ENCODE results near the gene GBGT1.

GBGT1 gene

DNA sequence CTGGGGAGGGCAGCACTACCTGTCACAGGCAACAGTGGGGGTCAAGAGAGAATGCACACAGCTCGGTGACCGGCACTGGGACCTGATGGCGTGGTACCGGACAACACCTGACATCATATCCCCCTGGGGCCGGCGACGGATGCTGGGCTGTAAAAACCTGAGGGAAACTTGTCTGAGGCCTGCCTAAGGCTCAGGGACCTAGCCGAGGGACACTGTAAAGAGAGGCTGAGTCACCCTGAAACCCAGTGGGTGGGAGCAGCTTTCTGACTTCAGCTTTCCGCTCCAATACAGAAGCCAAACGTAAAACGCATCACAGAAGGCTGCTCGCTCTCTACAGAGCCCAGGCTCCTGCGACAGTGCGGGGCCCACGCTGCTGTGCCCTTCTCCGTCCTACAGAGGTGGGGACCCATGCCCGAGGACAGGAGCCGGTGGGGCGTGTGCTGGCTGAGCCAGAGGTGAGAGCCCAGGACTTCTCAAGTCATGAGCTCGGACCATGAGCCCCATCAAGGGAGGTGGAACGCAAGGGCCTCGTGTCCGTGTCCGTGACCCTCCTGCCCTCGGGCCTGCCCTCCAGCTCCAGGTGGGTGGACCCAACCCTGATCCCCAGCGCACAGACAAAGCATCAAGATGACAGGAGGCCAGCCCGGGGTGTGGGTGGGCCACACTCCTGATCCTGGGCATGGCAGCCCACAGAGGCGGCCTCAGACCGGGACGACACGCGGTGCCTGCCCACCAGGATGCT lies 47.9 kb downstream of the GBGT1 start:
- H3K36me3 ChIP-seq (ENCODE audit: control insufficient read depth in 2 of 2, insufficient read depth in 2 of 2, low read length in 2 of 2): peaks cover 4 to 7% of the 10 kb centered on the region in 2 donors
- H3K27ac ChIP-seq (ENCODE audit: low read depth in 2 of 2, low read length in 2 of 2): peak overlapping the region; percentile 44 to 72
- no peaks in the 10 kb centered on the region for H3K9me3 ChIP-seq (ENCODE audit: control insufficient read depth in 2 of 2, low read length in 2 of 2)
- peak overlapping the region; percentile 9 to 13 for H3K9ac ChIP-seq (ENCODE audit: low read depth in 1 of 2, low read length in 2 of 2)
- H3K27me3 ChIP-seq (ENCODE audit: control insufficient read depth in 2 of 2, insufficient read depth in 2 of 2, low read length in 2 of 2): no peaks in the 10 kb centered on the region
- H3K4me1 ChIP-seq (ENCODE audit: control insufficient read depth in 2 of 2, insufficient read depth in 2 of 2, low read length in 2 of 2): peaks cover 61 to 72% of the 10 kb centered on the region in 2 donors
- H3K4me3 ChIP-seq (ENCODE audit: low read length in 2 of 2): no peak overlapping the region

DNA sequence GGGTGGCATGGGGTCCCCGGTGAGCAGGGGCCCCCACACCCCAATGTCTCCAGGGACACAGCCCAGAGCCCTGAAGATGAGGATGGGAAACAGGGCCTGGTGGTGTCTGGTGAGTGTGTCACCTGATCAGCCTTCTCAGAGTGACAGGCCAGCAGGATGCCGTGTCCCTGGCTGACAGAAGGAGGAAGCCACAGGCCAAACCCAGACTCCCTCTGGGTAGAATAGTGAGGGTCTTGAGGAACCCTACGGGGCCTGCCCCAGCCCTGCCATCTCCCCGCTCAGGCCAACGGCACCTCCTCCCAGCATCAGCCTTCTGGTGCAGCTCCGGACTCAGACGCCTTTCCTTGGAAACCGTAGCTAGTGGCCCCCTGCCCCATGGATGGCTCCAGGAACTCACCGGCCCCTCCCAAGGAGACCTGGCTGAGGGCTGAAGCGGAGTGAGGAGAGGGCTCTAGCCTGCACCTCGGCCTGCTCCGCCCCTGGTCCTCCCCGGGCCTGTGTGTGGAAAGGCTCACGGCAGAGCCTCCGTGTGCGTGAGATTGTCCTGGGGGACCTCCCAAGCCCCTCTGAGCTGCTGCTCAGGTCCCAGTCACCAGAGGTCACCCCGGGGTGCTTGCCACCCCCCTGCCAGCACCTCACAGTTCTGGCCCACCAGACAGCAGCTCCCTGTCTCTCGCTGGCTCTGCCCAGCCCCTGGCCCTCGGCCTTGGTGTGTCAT lies 48.7 kb downstream of the GBGT1 start:
- H3K9ac ChIP-seq (ENCODE audit: low read depth in 1 of 2, low read length in 2 of 2): peak overlapping the region; percentile 14 to 15
- H3K36me3 ChIP-seq (ENCODE audit: control insufficient read depth in 2 of 2, insufficient read depth in 2 of 2, low read length in 2 of 2): peaks cover 8 to 12% of the 10 kb centered on the region in 2 donors
- H3K27me3 ChIP-seq (ENCODE audit: control insufficient read depth in 2 of 2, insufficient read depth in 2 of 2, low read length in 2 of 2): no peaks in the 10 kb centered on the region
- no peaks in the 10 kb centered on the region for H3K9me3 ChIP-seq (ENCODE audit: control insufficient read depth in 2 of 2, low read length in 2 of 2)
- H3K4me3 ChIP-seq (ENCODE audit: low read length in 2 of 2): no peak overlapping the region
- H3K27ac ChIP-seq (ENCODE audit: low read depth in 2 of 2, low read length in 2 of 2): peak overlapping the region; percentile 44 to 72
- peaks cover 56 to 68% of the 10 kb centered on the region in 2 donors for H3K4me1 ChIP-seq (ENCODE audit: control insufficient read depth in 2 of 2, insufficient read depth in 2 of 2, low read length in 2 of 2)

DNA sequence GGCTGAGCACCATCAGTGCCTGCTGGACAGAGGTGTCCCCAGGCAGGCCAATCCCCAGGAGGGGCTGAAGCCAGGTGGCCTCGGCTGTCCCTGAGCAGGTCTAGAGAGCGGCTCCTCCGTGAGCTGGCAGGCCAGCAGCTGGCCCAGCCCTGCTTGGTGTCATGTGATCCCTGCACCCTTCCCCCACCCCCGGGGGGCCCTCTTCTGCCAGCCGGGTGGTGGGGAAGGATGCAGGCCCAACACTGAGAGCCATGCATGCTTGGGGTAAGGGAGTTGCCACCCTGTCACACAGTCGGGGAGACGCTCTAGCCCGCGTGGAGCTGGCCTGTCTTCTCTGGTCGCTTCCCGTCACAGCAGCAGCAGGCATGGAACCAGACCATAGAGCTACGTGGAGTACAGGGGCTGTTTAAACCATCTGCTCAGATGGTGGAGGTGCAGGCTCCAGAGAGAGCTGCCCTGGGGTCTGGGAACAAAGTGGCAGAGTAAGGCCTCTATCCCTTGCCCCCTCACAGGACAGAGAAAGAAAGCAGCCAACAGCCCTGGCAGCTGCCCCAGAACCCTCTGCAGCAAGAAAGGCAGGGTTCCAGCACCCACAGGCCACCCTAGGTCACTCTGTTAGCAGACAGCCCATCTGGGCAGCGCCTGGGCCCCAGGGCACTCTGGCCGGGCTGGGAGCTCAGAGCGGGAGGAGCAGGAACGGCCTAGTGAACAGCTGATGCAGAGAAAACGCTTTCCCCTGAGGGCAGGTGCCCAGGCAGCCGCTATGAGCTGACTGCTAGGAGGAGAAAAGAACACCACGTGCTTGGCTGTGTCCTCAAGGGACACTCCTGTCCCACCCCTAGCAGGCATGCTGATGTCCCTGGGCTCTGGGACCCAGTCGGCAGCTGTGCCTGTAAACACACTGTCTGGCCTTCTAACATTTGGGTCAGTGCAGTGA lies 49.5 kb downstream of the GBGT1 start:
- H3K9me3 ChIP-seq (ENCODE audit: control insufficient read depth in 2 of 2, low read length in 2 of 2): no peaks in the 10 kb centered on the region
- peaks cover 11 to 18% of the 10 kb centered on the region in 2 donors for H3K36me3 ChIP-seq (ENCODE audit: control insufficient read depth in 2 of 2, insufficient read depth in 2 of 2, low read length in 2 of 2)
- no peaks in the 10 kb centered on the region for H3K27me3 ChIP-seq (ENCODE audit: control insufficient read depth in 2 of 2, insufficient read depth in 2 of 2, low read length in 2 of 2)
- H3K4me3 ChIP-seq (ENCODE audit: low read length in 2 of 2): peak overlapping the region in 1 of 2 donors; percentile 7
- H3K27ac ChIP-seq (ENCODE audit: low read depth in 2 of 2, low read length in 2 of 2): peak overlapping the region; percentile 44 to 72
- peaks cover 49 to 59% of the 10 kb centered on the region in 2 donors for H3K4me1 ChIP-seq (ENCODE audit: control insufficient read depth in 2 of 2, insufficient read depth in 2 of 2, low read length in 2 of 2)
- peak overlapping the region; percentile 14 to 18 for H3K9ac ChIP-seq (ENCODE audit: low read depth in 1 of 2, low read length in 2 of 2)

DNA sequence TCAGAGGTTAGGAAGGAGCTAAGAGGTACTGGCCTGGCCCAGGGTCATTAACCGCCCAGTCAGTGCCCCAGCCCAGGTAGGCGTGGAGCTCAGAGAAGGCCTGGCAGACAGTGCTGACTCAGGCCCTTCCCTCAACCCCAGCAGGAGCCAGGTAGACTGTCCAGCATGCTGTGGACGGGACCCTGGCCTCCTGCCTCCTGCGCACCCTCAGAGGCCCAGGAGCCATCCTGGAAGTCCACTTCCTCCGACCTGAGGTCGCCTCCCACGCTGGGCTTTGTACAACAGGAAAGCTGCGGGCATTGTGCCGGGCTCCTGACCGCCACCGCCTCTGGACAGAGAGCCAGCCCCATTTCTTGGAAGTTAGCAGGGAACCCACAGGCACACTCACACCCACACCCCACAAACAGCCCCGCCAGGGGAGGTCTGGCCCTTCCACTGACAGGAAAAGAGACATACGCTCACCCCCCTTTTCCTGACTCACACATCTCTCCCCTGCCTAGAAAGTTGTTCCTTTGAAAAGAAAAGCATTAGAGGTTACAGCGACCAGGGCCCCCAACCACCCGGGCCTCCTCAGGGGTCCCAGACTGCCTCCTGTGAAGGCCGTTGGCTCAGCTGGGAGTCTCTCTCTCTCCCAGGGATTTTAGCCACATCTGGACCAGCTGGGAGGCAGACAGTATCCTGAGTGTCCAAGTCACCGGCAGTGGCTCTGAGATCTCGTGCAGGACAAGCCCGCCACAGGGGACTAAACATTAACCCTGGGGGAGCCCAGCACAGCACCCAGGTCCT lies 50.4 kb downstream of the GBGT1 start:
- Histone ChIP-seq H3K9ac (ENCODE audit: low read depth in 1 of 2, low read length in 2 of 2) (peak overlapping the region in 1 of 2 donors; percentile 18), H3K4me3 (ENCODE audit: low read length in 2 of 2) (no peak overlapping the region), H3K4me1 (ENCODE audit: control insufficient read depth in 2 of 2, insufficient read depth in 2 of 2, low read length in 2 of 2) (peaks cover 44 to 53% of the 10 kb centered on the region in 2 donors), H3K27me3 (ENCODE audit: control insufficient read depth in 2 of 2, insufficient read depth in 2 of 2, low read length in 2 of 2) (no peaks in the 10 kb centered on the region), H3K27ac (ENCODE audit: low read depth in 2 of 2, low read length in 2 of 2) (peak overlapping the region; percentile 54 to 72), H3K36me3 (ENCODE audit: control insufficient read depth in 2 of 2, insufficient read depth in 2 of 2, low read length in 2 of 2) (peaks cover 17 to 25% of the 10 kb centered on the region in 2 donors), H3K9me3 (ENCODE audit: control insufficient read depth in 2 of 2, low read length in 2 of 2) (no peaks in the 10 kb centered on the region)

DNA sequence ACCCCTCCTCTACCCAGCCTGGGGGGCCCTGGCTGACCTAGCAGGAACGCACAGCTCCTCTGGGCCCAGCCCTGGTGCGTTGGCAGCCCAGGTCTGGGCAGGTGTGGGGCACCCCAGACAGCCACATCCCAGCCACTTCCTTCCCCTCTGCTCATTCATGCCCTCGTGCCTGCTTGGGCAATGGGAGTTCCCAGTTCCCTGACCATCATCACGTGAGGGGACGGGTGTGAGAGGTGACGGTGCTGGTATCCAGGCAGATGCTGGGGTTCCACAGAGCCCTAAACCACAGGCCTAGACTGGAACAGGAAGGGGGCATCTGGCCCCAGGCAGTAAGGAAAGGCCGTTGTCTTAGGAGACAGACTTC lies 51.1 kb downstream of the GBGT1 start:
- no peak overlapping the region for H3K9ac ChIP-seq (ENCODE audit: low read depth in 1 of 2, low read length in 2 of 2)
- peaks cover 24 to 32% of the 10 kb centered on the region in 2 donors for H3K36me3 ChIP-seq (ENCODE audit: control insufficient read depth in 2 of 2, insufficient read depth in 2 of 2, low read length in 2 of 2)
- peaks cover 44 to 46% of the 10 kb centered on the region in 2 donors for H3K4me1 ChIP-seq (ENCODE audit: control insufficient read depth in 2 of 2, insufficient read depth in 2 of 2, low read length in 2 of 2)
- no peaks in the 10 kb centered on the region for H3K9me3 ChIP-seq (ENCODE audit: control insufficient read depth in 2 of 2, low read length in 2 of 2)
- H3K27me3 ChIP-seq (ENCODE audit: control insufficient read depth in 2 of 2, insufficient read depth in 2 of 2, low read length in 2 of 2): no peaks in the 10 kb centered on the region
- H3K4me3 ChIP-seq (ENCODE audit: low read length in 2 of 2): no peak overlapping the region
- H3K27ac ChIP-seq (ENCODE audit: low read depth in 2 of 2, low read length in 2 of 2): peak overlapping the region; percentile 54 to 72

DNA sequence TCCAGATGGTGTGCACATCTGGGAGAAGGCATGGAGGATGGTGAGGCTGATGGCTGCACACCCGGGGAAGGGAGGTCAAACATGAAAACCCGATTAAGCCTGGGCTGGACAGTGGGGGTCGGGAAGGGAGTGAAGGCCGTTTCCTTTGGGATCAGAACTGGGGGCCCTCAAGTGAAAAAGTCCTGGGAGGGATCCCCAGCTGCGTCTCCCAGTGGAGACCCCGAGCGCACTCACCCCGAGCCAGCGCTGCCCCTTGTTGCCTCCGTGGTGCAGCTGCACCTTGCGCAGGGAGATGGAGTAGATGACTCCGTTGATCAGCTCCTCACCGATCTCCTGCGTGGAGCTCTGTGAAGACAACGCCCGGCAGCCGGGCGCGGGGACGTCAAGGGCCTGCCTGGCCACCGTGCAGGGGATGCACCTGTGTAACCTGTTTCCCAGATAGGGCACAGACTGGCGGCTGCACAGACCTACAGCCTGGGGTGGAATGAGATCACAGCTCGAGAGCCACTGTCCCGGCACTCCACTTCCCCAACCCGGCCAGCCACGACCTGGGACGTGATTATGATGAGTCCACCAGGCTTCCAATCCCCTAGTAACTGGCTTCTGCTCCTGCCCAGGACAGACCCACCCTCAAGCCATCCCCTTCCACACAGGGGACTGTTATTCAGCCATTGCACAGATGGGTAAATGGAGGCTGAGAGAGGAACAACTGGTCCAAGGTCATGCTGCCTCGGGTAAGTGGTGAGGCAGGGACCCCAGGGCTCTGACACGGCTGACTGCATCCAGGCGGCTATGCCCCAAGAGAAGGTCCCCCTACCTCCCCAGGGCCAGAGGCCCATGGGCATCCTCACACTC lies 51.7 kb downstream of the GBGT1 start:
- peaks cover 30 to 37% of the 10 kb centered on the region in 2 donors for H3K36me3 ChIP-seq (ENCODE audit: control insufficient read depth in 2 of 2, insufficient read depth in 2 of 2, low read length in 2 of 2)
- H3K9me3 ChIP-seq (ENCODE audit: control insufficient read depth in 2 of 2, low read length in 2 of 2): no peaks in the 10 kb centered on the region
- no peaks in the 10 kb centered on the region for H3K27me3 ChIP-seq (ENCODE audit: control insufficient read depth in 2 of 2, insufficient read depth in 2 of 2, low read length in 2 of 2)
- H3K4me1 ChIP-seq (ENCODE audit: control insufficient read depth in 2 of 2, insufficient read depth in 2 of 2, low read length in 2 of 2): peaks cover 40 to 41% of the 10 kb centered on the region in 2 donors
- no peak overlapping the region for H3K4me3 ChIP-seq (ENCODE audit: low read length in 2 of 2)
- H3K27ac ChIP-seq (ENCODE audit: low read depth in 2 of 2, low read length in 2 of 2): peak overlapping the region in 1 of 2 donors; percentile 72
- no peak overlapping the region for H3K9ac ChIP-seq (ENCODE audit: low read depth in 1 of 2, low read length in 2 of 2)

DNA sequence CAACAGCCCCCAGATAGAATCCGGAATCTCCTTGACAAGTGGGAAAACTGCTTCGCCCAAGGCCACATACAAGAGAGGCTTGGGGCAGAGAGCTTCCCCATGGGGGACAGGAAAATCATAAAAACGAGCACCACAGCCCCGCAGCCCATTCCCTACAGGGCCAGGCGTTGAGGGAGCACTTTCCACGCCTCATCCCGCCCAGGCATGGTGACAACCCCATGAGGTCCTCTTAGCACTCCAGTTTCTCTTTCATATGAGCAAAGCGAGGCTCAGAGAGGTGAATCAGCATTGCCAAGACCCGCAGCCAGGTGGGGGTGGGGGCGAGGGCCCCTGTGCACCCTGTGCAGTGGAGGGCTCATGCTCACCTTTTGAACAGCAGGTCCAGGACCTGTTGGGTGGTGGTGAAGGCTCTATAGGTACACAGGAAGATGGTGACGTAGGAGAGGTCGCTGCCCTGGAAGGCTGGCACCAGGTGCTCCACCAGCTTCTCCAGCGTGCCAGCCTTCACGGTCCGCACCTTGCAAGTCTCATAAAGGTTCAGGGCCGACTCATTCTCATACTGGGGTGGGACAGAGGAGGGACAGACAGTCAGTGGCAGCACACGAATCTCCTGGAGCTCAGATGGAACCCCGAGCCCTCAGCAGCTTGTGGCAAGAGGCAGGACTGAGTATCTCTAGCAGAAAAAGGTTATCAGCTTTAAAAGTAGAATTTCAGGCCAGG lies 53.6 kb downstream of the GBGT1 start:
- no peaks in the 10 kb centered on the region for H3K27me3 ChIP-seq (ENCODE audit: control insufficient read depth in 2 of 2, insufficient read depth in 2 of 2, low read length in 2 of 2)
- peaks cover 26 to 27% of the 10 kb centered on the region in 2 donors for H3K4me1 ChIP-seq (ENCODE audit: control insufficient read depth in 2 of 2, insufficient read depth in 2 of 2, low read length in 2 of 2)
- no peak overlapping the region for H3K27ac ChIP-seq (ENCODE audit: low read depth in 2 of 2, low read length in 2 of 2)
- H3K36me3 ChIP-seq (ENCODE audit: control insufficient read depth in 2 of 2, insufficient read depth in 2 of 2, low read length in 2 of 2): peaks cover 40 to 50% of the 10 kb centered on the region in 2 donors
- no peaks in the 10 kb centered on the region for H3K9me3 ChIP-seq (ENCODE audit: control insufficient read depth in 2 of 2, low read length in 2 of 2)
- no peak overlapping the region for H3K4me3 ChIP-seq (ENCODE audit: low read length in 2 of 2)
- H3K9ac ChIP-seq (ENCODE audit: low read depth in 1 of 2, low read length in 2 of 2): no peak overlapping the region

DNA sequence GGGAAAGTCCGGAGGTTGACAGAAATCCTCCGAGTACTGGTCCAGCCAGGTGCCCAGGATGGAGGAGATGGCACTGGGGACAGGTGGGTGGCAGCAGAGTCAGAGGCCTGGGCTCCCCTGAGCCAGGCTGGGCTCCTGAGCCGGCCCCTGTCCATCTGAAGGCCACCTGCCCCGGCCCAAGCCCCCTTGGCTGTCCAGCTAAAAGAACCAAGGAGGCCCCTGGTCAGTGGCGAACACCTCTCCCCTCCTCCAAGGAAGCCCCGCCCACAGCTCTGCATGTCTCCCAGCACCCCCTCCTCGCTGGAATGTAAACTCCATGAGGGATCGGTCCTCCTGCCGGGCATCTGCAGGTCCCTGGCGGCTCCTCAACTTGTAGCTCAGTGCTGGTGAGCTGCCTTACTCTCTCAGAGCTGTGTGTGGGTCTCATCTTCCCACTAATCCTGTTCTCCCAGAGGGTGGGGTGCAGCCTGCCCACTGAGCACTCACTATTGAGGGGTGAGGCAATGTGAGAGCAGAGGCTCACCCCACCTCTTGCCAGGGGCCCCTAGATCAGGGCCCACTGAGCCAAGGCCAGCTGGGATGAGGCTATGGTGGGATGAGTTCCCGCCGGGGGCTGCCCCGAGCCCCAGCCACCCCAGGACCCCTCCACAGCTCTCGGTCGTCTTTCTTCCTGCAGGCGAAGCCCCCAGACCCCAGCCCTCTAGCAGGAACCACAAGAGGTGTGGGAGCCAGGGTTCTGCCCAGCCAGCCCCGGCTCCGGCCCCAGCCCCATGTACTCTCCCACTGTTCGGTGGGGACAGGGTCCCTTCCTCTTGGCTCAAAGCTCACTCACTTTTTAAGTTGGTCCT lies 54.7 kb downstream of the GBGT1 start:
- H3K27ac ChIP-seq (ENCODE audit: low read depth in 2 of 2, low read length in 2 of 2): no peak overlapping the region
- H3K36me3 ChIP-seq (ENCODE audit: control insufficient read depth in 2 of 2, insufficient read depth in 2 of 2, low read length in 2 of 2): peaks cover 45 to 58% of the 10 kb centered on the region in 2 donors
- no peak overlapping the region for H3K9ac ChIP-seq (ENCODE audit: low read depth in 1 of 2, low read length in 2 of 2)

More for the DNA sequence above, 54.7 kb downstream of the GBGT1 start:
- Histone ChIP-seq H3K4me3 (ENCODE audit: low read length in 2 of 2) (no peak overlapping the region), H3K27me3 (ENCODE audit: control insufficient read depth in 2 of 2, insufficient read depth in 2 of 2, low read length in 2 of 2) (no peaks in the 10 kb centered on the region), H3K4me1 (ENCODE audit: control insufficient read depth in 2 of 2, insufficient read depth in 2 of 2, low read length in 2 of 2) (peaks cover 15 to 17% of the 10 kb centered on the region in 2 donors), H3K9me3 (ENCODE audit: control insufficient read depth in 2 of 2, low read length in 2 of 2) (no peaks in the 10 kb centered on the region)

Data from mucosa of rectum (tissue), 2 donors.